Kidney (tissue), 14 donors: ENCODE measurements around the gene TENT4B. TPM values are rescaled to one million over a fixed set of nuclear protein-coding genes. Genes with fewer than 3 reads are reported as not detected.

Experiments
- DNase-seq, 5 donors: peaks; one replicate each; pipeline ENCODE4 v3.0.0-alpha.2; 2013 to 2020
- FAIRE-seq: peaks from 2 replicates; lab custom pipeline; 2012; peaks lifted over from hg19 to GRCh38; lab: Jason Lieb, UNC
- H3K27ac ChIP-seq, 2 donors: one replicate each; pipeline ENCODE4 v1.7.0; 2013; ENCODE audit warnings: low read depth in 2 of 2, low read length in 2 of 2, inconsistent platforms in 1 of 2
- H3K27me3 ChIP-seq: one replicate; pipeline ENCODE4 v1.7.1; 2013; ENCODE audit warnings: low read length, inconsistent platforms; ENCODE audit not compliant: control insufficient read depth, insufficient read depth
- H3K36me3 ChIP-seq, 3 donors: one replicate each; pipeline versions ENCODE4 v1.7.0 to v1.7.1; 2013; ENCODE audit warnings: low read length in 3 of 3, control low read depth in 1 of 3, inconsistent platforms in 1 of 3; ENCODE audit not compliant: insufficient read depth in 3 of 3, control insufficient read depth in 2 of 3
- H3K4me1 ChIP-seq, 3 donors: one replicate each; pipeline versions ENCODE4 v1.7.0 to v1.7.1; 2013; ENCODE audit warnings: low read length in 3 of 3, inconsistent platforms in 1 of 3, low read depth in 1 of 3; ENCODE audit not compliant: control insufficient read depth in 2 of 3, insufficient read depth in 2 of 3
- H3K4me3 ChIP-seq, 3 donors: one replicate each; pipeline versions ENCODE4 v1.7.0 to v1.8.1; 2013; ENCODE audit warnings: low read length in 3 of 3, control low read depth in 1 of 3, inconsistent platforms in 1 of 3
- H3K9ac ChIP-seq, 3 donors: one replicate each; pipeline versions ENCODE4 v1.7.0 to v1.7.1; 2013; ENCODE audit warnings: low read length in 3 of 3, control low read depth in 1 of 3, inconsistent platforms in 1 of 3
- H3K9me3 ChIP-seq, 3 donors: one replicate each; pipeline versions ENCODE4 v1.7.0 to v1.7.1; 2013; ENCODE audit warnings: low read length in 3 of 3, control low read depth in 1 of 3, inconsistent platforms in 1 of 3; ENCODE audit not compliant: control insufficient read depth in 2 of 3, insufficient read depth in 1 of 3
- intact Hi-C: fragments of 100-400 bp; cut with DNase I; formaldehyde crosslinking; loops from one replicate; pipeline ENCODE4 v1.11.1; 2022
- polyA plus RNA-seq: library from polyadenylated mRNA; stranded (reverse); fragments of 350-450 nt; fragmentation: Illumina TruSeq; extraction: RNeasy Lipid Tissue Mini Kit (QIAGEN cat#74804); gene quantifications from one replicate; pipeline ENCODE4 v1.2.3, GENCODE V29; 2014; ENCODE audit warnings: low read depth, low replicate concordance; ENCODE audit not compliant: insufficient read depth
- total RNA-seq: library from RNA; stranded (reverse); fragmentation: NEBNext Ultra II Directional; extraction: Animal tissue kit (Norgen Biotek cat#: 25700); gene quantifications from one replicate; pipeline ENCODE4 v1.2.1, GENCODE V29; 2021
- TF ChIP-seq, protein P1 (sequence below): IDR thresholded peaks from 3 replicates; pipeline ENCODE4 v1.5.1; 2012; ENCODE audit warnings: mild to moderate bottlenecking, moderate library complexity, borderline replicate concordance; ENCODE audit not compliant: insufficient read depth; ENCODE audit errors: extremely low read depth
- donor health status: control.
- donor health status: control.
- donor health status: control.
- donor health status: control.
- donor health status: control.
- donor health status: DM: yes; HTN: yes; CAD: no.
- donor health status: Normal renal cell carcinoma (clear cell type).

The TENT4B gene
- total and polyA plus RNA-seq, 2 donors from 2014 or later: 4.7 to 13.2 TPM

DNA sequence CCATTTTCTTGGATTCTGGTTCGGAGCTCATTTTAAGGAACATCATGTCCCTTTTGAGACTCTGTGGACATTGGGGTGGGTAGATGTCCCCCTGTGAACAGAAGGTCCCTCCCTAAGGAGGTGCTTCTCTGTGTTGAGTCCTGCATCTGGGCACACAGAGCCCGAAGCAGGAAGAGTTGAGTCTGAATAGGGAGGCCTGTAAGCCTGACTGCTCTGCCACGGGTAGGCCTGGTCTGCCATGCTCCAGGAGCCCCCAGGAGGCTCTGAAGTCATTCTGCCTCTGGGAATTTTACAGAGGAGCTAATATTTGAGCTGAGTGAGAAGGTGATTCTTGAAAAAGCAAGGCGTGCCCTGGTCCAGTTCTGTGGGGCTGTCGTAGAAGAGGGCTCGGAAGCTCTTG lies 50.6 kb downstream of the TENT4B start:
- H3K36me3 ChIP-seq: no peaks in the 10 kb centered on the region
- H3K4me3 ChIP-seq: no peak overlapping the region
- intact Hi-C loops: no loop called here
- no peak for FAIRE-seq
- TF ChIP-seq, protein P1, sequence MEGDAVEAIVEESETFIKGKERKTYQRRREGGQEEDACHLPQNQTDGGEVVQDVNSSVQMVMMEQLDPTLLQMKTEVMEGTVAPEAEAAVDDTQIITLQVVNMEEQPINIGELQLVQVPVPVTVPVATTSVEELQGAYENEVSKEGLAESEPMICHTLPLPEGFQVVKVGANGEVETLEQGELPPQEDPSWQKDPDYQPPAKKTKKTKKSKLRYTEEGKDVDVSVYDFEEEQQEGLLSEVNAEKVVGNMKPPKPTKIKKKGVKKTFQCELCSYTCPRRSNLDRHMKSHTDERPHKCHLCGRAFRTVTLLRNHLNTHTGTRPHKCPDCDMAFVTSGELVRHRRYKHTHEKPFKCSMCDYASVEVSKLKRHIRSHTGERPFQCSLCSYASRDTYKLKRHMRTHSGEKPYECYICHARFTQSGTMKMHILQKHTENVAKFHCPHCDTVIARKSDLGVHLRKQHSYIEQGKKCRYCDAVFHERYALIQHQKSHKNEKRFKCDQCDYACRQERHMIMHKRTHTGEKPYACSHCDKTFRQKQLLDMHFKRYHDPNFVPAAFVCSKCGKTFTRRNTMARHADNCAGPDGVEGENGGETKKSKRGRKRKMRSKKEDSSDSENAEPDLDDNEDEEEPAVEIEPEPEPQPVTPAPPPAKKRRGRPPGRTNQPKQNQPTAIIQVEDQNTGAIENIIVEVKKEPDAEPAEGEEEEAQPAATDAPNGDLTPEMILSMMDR: no peak
- peaks cover 0 to 25% (median 16%) of the 10 kb centered on the region in 3 donors for H3K4me1 ChIP-seq
- H3K27ac ChIP-seq: peak overlapping the region in 1 of 2 donors; percentile 49
- peak overlapping the region in 1 of 3 donors; percentile 5 for H3K9ac ChIP-seq
- DNase-seq: no peak
- no peaks in the 10 kb centered on the region for H3K9me3 ChIP-seq
- H3K27me3 ChIP-seq: no peaks in the 10 kb centered on the region

DNA sequence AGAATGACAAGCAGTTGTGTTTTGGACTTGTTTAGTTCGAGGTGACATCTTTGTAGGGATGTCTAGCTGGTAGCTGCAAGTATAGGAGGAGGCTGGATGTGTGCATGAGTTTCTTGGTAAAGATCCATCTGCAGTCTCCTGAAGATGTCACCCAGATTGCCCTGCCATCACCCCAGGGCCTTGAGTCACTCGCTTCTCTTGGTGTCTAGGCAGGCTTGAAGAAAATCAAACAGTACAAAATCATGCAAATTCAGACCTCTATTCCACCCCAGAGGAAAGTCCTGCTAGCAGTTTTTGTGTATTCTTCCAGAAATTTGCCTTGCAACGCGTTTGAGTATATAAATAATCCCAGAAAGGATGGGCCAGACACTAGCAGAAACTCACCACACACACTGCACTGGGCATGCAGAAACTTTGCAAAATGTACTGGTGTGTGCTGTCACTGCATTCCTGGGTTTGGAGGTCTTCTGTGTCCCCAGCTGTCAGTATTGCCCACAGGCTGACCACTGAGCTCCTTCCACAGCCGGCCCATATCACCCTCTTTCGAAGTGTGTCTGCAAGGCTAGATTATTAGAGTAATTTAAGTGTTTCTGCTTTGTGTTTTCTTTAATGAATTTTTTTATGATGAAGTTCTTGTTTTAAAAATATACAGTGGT lies 51.5 kb downstream of the TENT4B start:
- TF ChIP-seq, protein P1: no peak

DNA sequence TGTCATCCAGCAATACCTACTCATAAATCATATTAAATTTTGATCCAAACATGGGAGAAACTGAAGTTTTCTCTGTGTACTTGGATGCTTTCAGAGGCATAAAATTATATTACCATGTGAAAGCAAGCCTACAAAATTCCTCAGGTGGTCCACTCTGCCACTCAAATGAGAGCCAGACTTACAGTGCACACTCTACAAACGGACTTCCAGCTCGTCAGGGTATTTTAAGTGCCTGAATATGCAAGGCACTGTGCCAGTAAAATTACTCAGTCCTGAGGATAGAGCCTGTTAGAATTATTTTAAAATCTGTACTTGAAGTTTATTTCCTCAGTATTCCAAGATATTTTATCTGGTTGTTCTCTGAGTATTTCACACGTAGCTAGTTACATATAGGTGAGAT lies 54.5 kb downstream of the TENT4B start:
- Histone ChIP-seq H3K4me3 (no peak overlapping the region), H3K9ac (no peak overlapping the region), H3K36me3 (peaks cover 2 to 13% (median 10%) of the 10 kb centered on the region in 3 donors), H3K9me3 (no peaks in the 10 kb centered on the region), H3K4me1 (peaks cover 0 to 35% (median 32%) of the 10 kb centered on the region in 3 donors), H3K27me3 (no peaks in the 10 kb centered on the region), H3K27ac (no peak overlapping the region)
- TF ChIP-seq, protein P1: no peak
- intact Hi-C loops: no loop called here
- FAIRE-seq: no peak
- DNase-seq: no peak

More for the DNA sequence above, 51.5 kb downstream of the TENT4B start:
- FAIRE-seq (no peak), DNase-seq (peak in 1 of 5 donors; percentile 18)
- H3K9ac ChIP-seq: no peak overlapping the region
- H3K27ac ChIP-seq: no peak overlapping the region
- no peaks in the 10 kb centered on the region for H3K27me3 ChIP-seq
- intact Hi-C loops: no loop called here
- no peaks in the 10 kb centered on the region for H3K36me3 ChIP-seq
- no peaks in the 10 kb centered on the region for H3K9me3 ChIP-seq
- no peak overlapping the region for H3K4me3 ChIP-seq
- peaks cover 0 to 31% (median 23%) of the 10 kb centered on the region in 3 donors for H3K4me1 ChIP-seq
